MCF 10A (cell line): ENCODE measurements around the gene HNRNPA1. TPM values are rescaled to one million over a fixed set of nuclear protein-coding genes. Genes with fewer than 3 reads are reported as not detected.

Source experiments
- BruUV-seq: library from RNA; stranded (reverse); fragments of 400-500 nt; replicated peaks from 2 replicates; lab custom pipeline; 2021; lab: Mats Ljungman, UMichigan
- CTCF ChIA-PET: fragments of 300-600 bp; sonication (Branson Sonifier 250); formaldehyde crosslinking; extraction: SDS; loops from one replicate; lab custom pipeline; 2021; ENCODE audit warnings: antibody characterized with exemption, inconsistent platforms; lab: Yijun Ruan, JAX
- POLR2A ChIA-PET: fragments of 300-600, 350-650 bp; sonication (Branson Sonifier 250); formaldehyde crosslinking; extraction: SDS; loops from one replicate; lab custom pipeline; 2020; ENCODE audit warnings: antibody characterized with exemption, inconsistent platforms; lab: Yijun Ruan, JAX
- DNase-seq: peaks from one replicate; pipeline ENCODE4 v3.0.0-alpha.2; 2018; ENCODE audit not compliant: unreplicated experiment
- H3K27ac Mint-ChIP-seq: one replicate; pipeline ENCODE4 v1.8.0; 2022; ENCODE audit warnings: mild to moderate bottlenecking, low read depth, mixed read lengths; ENCODE audit not compliant: unreplicated experiment
- H3K27me3 Mint-ChIP-seq: one replicate; pipeline ENCODE4 v1.8.0; 2022; ENCODE audit warnings: mixed read lengths; ENCODE audit not compliant: insufficient read depth, unreplicated experiment
- H3K36me3 Mint-ChIP-seq: one replicate; pipeline ENCODE4 v1.8.0; 2022; ENCODE audit warnings: mild to moderate bottlenecking, moderate library complexity, mixed read lengths; ENCODE audit not compliant: insufficient read depth, unreplicated experiment
- H3K4me1 Mint-ChIP-seq: one replicate; pipeline ENCODE4 v1.8.0; 2022; ENCODE audit warnings: mixed read lengths; ENCODE audit not compliant: insufficient read depth, unreplicated experiment
- H3K4me3 Mint-ChIP-seq: one replicate; pipeline ENCODE4 v1.8.0; 2022; ENCODE audit warnings: mild to moderate bottlenecking, moderate library complexity, mixed read lengths; ENCODE audit not compliant: unreplicated experiment
- H3K9me3 Mint-ChIP-seq: one replicate; pipeline ENCODE4 v1.8.0; 2022; ENCODE audit warnings: mixed read lengths; ENCODE audit not compliant: unreplicated experiment
- CTCF ChIP-seq: fragments of 200-600 bp; IDR thresholded peaks from one replicate; pipeline ENCODE4 v1.8.0; 2022; ENCODE audit warnings: antibody characterized with exemption, mild to moderate bottlenecking; ENCODE audit not compliant: unreplicated experiment
- intact Hi-C: fragments of 100-400 bp; cut with micrococcal nuclease; formaldehyde crosslinking; loops from 2 replicates; pipeline ENCODE4 v1.14.1; 2022
- total RNA-seq: library from RNA; stranded (reverse); gene quantifications from 2 replicates; pipeline ENCODE4 v1.2.3, GENCODE V29; 2022

HNRNPA1 gene
- total RNA-seq, 1 experiment from 2014 or later: 1,435 TPM

GRCh38 chr12:54294953-54295566, 14.5 kb downstream of the HNRNPA1 start:
- Mint-ChIP-seq H3K27ac (no peak overlapping the region), H3K36me3 (peaks cover 11% of the 10 kb centered on the region), H3K4me1 (peaks cover 14% of the 10 kb centered on the region), H3K4me3 (no peak overlapping the region), H3K9me3 (no peaks in the 10 kb centered on the region), H3K27me3 (no peaks in the 10 kb centered on the region)
- BruUV-seq: no TSS peak
- ChIA-PET POLR2A (interaction anchor here (0.8 to 3.7 kb wide), 2 partner anchors 15 to 30 kb away, joined by 4 to 10 read pairs; partner anchors contain the start of genes COPZ1 and HNRNPA1), CTCF (interaction anchor here (0.6 to 6.2 kb wide), 23 partner anchors 12 to 466 kb away, joined by 3 to 57 read pairs (median 5); partner anchors contain the start of genes COPZ1 and HOXC8)
- no peak for TF ChIP-seq CTCF
- DNase-seq: no peak
- intact Hi-C loops: loop anchor here (1.0 kb wide), 2 partner anchors 29 to 65 kb away; no protein-coding TSS in a partner anchor

GRCh38 chr12:54296393-54297099, 16.0 kb downstream of the HNRNPA1 start:
- H3K4me1 Mint-ChIP-seq: peaks cover 19% of the 10 kb centered on the region
- H3K36me3 Mint-ChIP-seq: peaks cover 7% of the 10 kb centered on the region
- TF ChIP-seq CTCF: no peak
- POLR2A ChIA-PET: interaction anchor here (3.7 kb wide), 1 partner anchor 29 kb away, joined by 10 read pairs; the partner anchor contains the start of gene COPZ1
- no peak overlapping the region for H3K27ac Mint-ChIP-seq
- H3K9me3 Mint-ChIP-seq: no peaks in the 10 kb centered on the region
- DNase-seq: no peak
- CTCF ChIA-PET: interaction anchor here (1.0 to 6.2 kb wide), 7 partner anchors 11 to 83 kb away, joined by 3 to 57 read pairs (median 9); partner anchors contain the start of gene COPZ1
- H3K27me3 Mint-ChIP-seq: no peaks in the 10 kb centered on the region
- BruUV-seq: no TSS peak
- no peak overlapping the region for H3K4me3 Mint-ChIP-seq
- intact Hi-C loops: no loop called here

- Mint-ChIP-seq H3K4me3 (no peak overlapping the region), H3K27me3 (no peaks in the 10 kb centered on the region), H3K36me3 (no peaks in the 10 kb centered on the region), H3K4me1 (peaks cover 37% of the 10 kb centered on the region), H3K27ac (no peak overlapping the region), H3K9me3 (no peaks in the 10 kb centered on the region)
- no TSS peak for BruUV-seq
- ChIA-PET CTCF (interaction anchor here (0.6 to 4.3 kb wide), 10 partner anchors 9 to 293 kb away, joined by 3 to 19 read pairs (median 4); partner anchors contain the start of gene COPZ1), POLR2A (interaction anchor here (0.6 to 4.1 kb wide), 6 partner anchors 9 to 826 kb away, joined by 3 to 34 read pairs (median 8); partner anchors contain the start of genes CBX5, COPZ1 and HNRNPA1)
- DNase-seq: no peak
- no peak for TF ChIP-seq CTCF
- intact Hi-C loops: no loop called here
Observed at GRCh38 chr12:54298904-54299303, 18.4 kb downstream of the HNRNPA1 start.
